K562 (cell line): ENCODE data around the gene EEF2K. TPM values are rescaled to one million over a fixed set of nuclear protein-coding genes. Genes with fewer than 3 reads are reported as not detected.

Source experiments
- CBX2 ChIP-seq: fragments of 200-600 bp; sonication (generic); IDR thresholded peaks from one replicate; pipeline ENCODE4 v1.6.1; 2012; ENCODE audit warnings: mild to moderate bottlenecking, low read length, inconsistent platforms; ENCODE audit not compliant: insufficient read depth, poor library complexity, severe bottlenecking
- ETS2 ChIP-seq: IDR thresholded peaks from 2 replicates; pipeline ENCODE4 v1.6.1; 2016; ENCODE audit warnings: borderline replicate concordance, missing genetic modification characterization, mild to moderate bottlenecking, moderate library complexity, missing compliant biosample characterization; ENCODE audit not compliant: poor library complexity, severe bottlenecking
- FOXJ2 ChIP-seq: fragments of 200-800 bp; sonication (Bioruptor generic); IDR thresholded peaks from 2 replicates; pipeline ENCODE4 v1.6.1; 2016; ENCODE audit warnings: missing genetic modification characterization, missing compliant biosample characterization
- GABPB1 ChIP-seq: sonication (generic); formaldehyde crosslinking; IDR thresholded peaks from 2 replicates; pipeline ENCODE4 v1.8.0; 2022; ENCODE audit warnings: mild to moderate bottlenecking, missing genetic modification reagents
- JUN ChIP-seq, 2 experiments: sonication (generic) in 1 of 2; formaldehyde crosslinking in 1 of 2; IDR thresholded peaks; 2 replicates each; pipeline versions ENCODE4 v1.6.1 to v1.8.0; 2012 to 2022; ENCODE audit warnings: borderline replicate concordance in 2 of 2, mild to moderate bottlenecking in 2 of 2, improper control_type of control experiment in 1 of 2, low read depth in 1 of 2, low read length in 1 of 2, missing genetic modification reagents in 1 of 2
- KDM1A ChIP-seq, 2 experiments: fragments of 450-650 bp; IDR thresholded peaks; 2 replicates each; pipeline ENCODE4 v1.6.1; 2016; ENCODE audit warnings: mild to moderate bottlenecking in 2 of 2
- MBD2 ChIP-seq: sonication (generic); IDR thresholded peaks from 2 replicates; pipeline ENCODE4 v1.6.1; 2016; ENCODE audit warnings: low read depth, borderline replicate concordance
- MCM7 ChIP-seq, 2 experiments: fragments of 450-650 bp; IDR thresholded peaks; 2 replicates each; pipeline ENCODE4 v1.6.1; 2016 to 2018
- MED1 ChIP-seq: sonication (generic); formaldehyde crosslinking; IDR thresholded peaks from 2 replicates; pipeline ENCODE4 v1.8.1; 2023; ENCODE audit warnings: missing genetic modification reagents, borderline replicate concordance
- RFX7 ChIP-seq: fragments of 250-450 bp; sonication (Bioruptor Pico); IDR thresholded peaks from 2 replicates; pipeline ENCODE4 v1.5.1; 2021; ENCODE audit warnings: mild to moderate bottlenecking
- SNRNP70 ChIP-seq: fragments of 200-400 bp; formaldehyde crosslinking; optimal IDR thresholded peaks from 2 replicates; pipeline ENCODE3; 2017; ENCODE audit warnings: low read depth, low read length
- SOX6 ChIP-seq: fragments of 450-650 bp; IDR thresholded peaks from 2 replicates; pipeline ENCODE4 v1.6.1; 2014; ENCODE audit warnings: mild to moderate bottlenecking
- TAF1 ChIP-seq: IDR thresholded peaks from 2 replicates; pipeline ENCODE4 v1.6.1; 2011; ENCODE audit warnings: mild to moderate bottlenecking, low read length, moderate library complexity; ENCODE audit not compliant: insufficient read depth, control insufficient read depth, severe bottlenecking; ENCODE audit errors: extremely low read depth
- ZNF133 ChIP-seq: fragments of 250-450 bp; sonication (Bioruptor Pico); IDR thresholded peaks from 2 replicates; pipeline ENCODE4 v1.4.0; 2020; ENCODE audit warnings: mild to moderate bottlenecking
- ZNF280B ChIP-seq: fragments of 250-450 bp; sonication (Bioruptor Pico); IDR thresholded peaks from 2 replicates; pipeline ENCODE4 v1.5.1; 2021; ENCODE audit warnings: mild to moderate bottlenecking
- ZNF57 ChIP-seq: fragments of 450-650 bp; formaldehyde crosslinking; IDR thresholded peaks from 2 replicates; pipeline ENCODE4 v1.4.0; 2020; ENCODE audit warnings: mild to moderate bottlenecking, moderate library complexity
- ZNF639 ChIP-seq, 2 experiments: fragments of 200-800 bp in 1 of 2; sonication (Bioruptor generic) in 1 of 2; sonication (generic) in 1 of 2; formaldehyde crosslinking in 1 of 2; IDR thresholded peaks in 1 of 2; conservative IDR thresholded peaks in 1 of 2; 2 replicates each; pipeline versions ENCODE4 v1.5.0 to v1.6.1; 2016 to 2020; ENCODE audit warnings: missing compliant biosample characterization in 1 of 2, missing genetic modification characterization in 1 of 2, missing genetic modification reagents in 1 of 2
- ZNF655 ChIP-seq: fragments of 250-450 bp; sonication (Bioruptor Pico); IDR thresholded peaks from 2 replicates; pipeline ENCODE4 v1.5.0; 2021
- ZNF668 ChIP-seq: fragments of 250-450 bp; sonication (Bioruptor Pico); IDR thresholded peaks from 2 replicates; pipeline ENCODE4 v1.8.0; 2022; ENCODE audit warnings: mild to moderate bottlenecking, inconsistent platforms
- ZNF766 ChIP-seq: fragments of 200-800 bp; sonication (Bioruptor generic); conservative IDR thresholded peaks from 2 replicates; pipeline ENCODE4 v1.6.1; 2016; ENCODE audit warnings: missing genetic modification characterization, missing compliant biosample characterization
- polyA plus RNA-seq, 8 experiments: library from polyadenylated mRNA; depleted of rRNA in 4 of 8; stranded (reverse) in 5 of 8; unstranded in 3 of 8; fragments of >200 nt; fragmentation: Nextera tagmentation in 2 of 8; fragmentation: Illumina TruSeq in 1 of 8; extraction: Ambion mirVana in 2 of 8; extraction: Trizol in 1 of 8; gene quantifications; 2 replicates each; pipeline versions ENCODE4 v1.2.1 to v1.2.3, GENCODE V29; 2011 to 2014; ENCODE audit warnings: inconsistent platforms in 1 of 8, missing spikeins in 1 of 8
- total RNA-seq, 7 experiments: library from RNA; depleted of rRNA in 6 of 7; stranded (reverse); fragments of >200 nt in 6 of 7; fragmentation: Illumina TruSeq in 2 of 7; extraction: Trizol in 2 of 7; gene quantifications; 2 replicates each; pipeline versions ENCODE4 v1.2.1 to v1.2.3, GENCODE V29; 2011 to 2021; ENCODE audit warnings: low replicate concordance in 1 of 7

The EEF2K gene
- total and polyA plus RNA-seq, 9 of the 15 experiments (the other 6 are each of a cell fraction or from before 2014, with no cell fraction given) = 3.0 to 35.2 (median 12.2) TPM

- TF ChIP-seq ZNF668 = no peak
- peak; percentile 40; the same call in 1 of the 2 replicates for TF ChIP-seq JUN (IDR thresholded peaks at IDR 0.05; ENCODE audit: borderline replicate concordance, low read depth, low read length)
- TF ChIP-seq JUN (CRISPR knock-in tag; IDR thresholded peaks at IDR 0.05; ENCODE audit: borderline replicate concordance) = no peak
- TF ChIP-seq CBX2 = no peak
- no peak for TF ChIP-seq SNRNP70
- TF ChIP-seq KDM1A (IDR thresholded peaks at IDR 0.05) = peak; percentile 49 to 68; a peak in 2 of 4 replicates
- TF ChIP-seq TAF1 = no peak
- TF ChIP-seq MED1 (CRISPR knock-in tag) = no peak
- TF ChIP-seq ETS2 = no peak
- TF ChIP-seq ZNF766 = peak; percentile 78
- no peak for TF ChIP-seq ZNF280B
- TF ChIP-seq GABPB1 (CRISPR knock-in tag) = no peak; the same call in 1 of the 2 replicates
- TF ChIP-seq ZNF639 (CRISPR knock-in tag; conservative IDR thresholded peaks at IDR 0.05 in 1 of 2, IDR thresholded peaks at IDR 0.05 in 1 of 2) = peak in 1 of 2 experiments; percentile 62; a peak in 2 of 4 replicates
- peak; percentile 82; the same call in 1 of the 2 replicates for TF ChIP-seq FOXJ2 (tag)
- TF ChIP-seq ZNF133 = no peak
- no peak for TF ChIP-seq ZNF57
- TF ChIP-seq SOX6 = peak; percentile 95
- TF ChIP-seq MBD2 = no peak
- TF ChIP-seq ZNF655 (CRISPR knock-in tag) = no peak
- TF ChIP-seq MCM7 (IDR thresholded peaks at IDR 0.05) = no peak
- no peak for TF ChIP-seq RFX7 (CRISPR knock-in tag)
Observed at GRCh38 chr16:22216191-22216831, 10.2 kb downstream of the EEF2K start (continued).
